NCI-H526 treated with DMSO at 0.1 percent for 48 hours (cell line): Measurements from ENCODE around the gene OPCML.

ENCODE experiments used
- DNase-seq: peaks from one replicate; lab custom pipeline; 2025; lab: John Stamatoyannopoulos, UW

Gene OPCML

DNA sequence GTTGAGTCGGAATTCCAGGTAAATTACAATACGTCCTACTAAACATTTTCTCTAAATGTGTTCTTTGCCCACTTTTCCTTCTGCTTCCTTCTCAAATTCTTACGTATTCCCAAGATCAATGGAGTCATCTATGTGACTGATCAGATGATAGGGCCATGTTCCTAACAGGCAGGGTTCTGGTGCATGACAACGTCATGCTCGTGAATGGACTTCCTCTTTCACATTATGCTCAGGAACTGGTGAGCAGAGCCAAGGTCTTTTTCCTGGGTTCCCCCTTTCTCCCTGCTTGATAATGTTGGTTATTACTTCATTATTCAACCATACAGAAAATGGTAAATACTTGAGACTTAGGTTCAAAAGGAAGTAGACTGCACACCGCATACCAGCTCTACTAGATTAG lies 789.4 kb downstream of the OPCML start:
- no peak for DNase-seq

DNA sequence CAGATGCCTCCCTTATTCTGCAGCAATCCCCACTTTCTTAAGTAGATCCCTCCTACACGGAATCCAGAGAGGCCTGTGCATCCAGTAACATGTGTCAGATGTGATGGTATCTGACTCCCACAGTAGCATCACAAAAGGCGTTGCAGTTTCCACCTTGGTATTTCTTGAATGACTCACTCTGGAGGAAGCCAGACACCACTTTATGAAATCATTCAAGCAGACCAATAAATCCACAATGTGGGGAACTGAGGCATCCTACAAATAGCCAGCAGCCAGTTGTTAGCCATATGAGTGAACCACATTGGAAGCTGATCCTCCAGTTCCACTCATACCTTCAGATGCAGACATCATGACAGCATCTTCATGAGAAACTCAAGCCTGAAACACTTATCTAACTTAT lies 798.1 kb downstream of the OPCML start:
- no peak for DNase-seq

DNA sequence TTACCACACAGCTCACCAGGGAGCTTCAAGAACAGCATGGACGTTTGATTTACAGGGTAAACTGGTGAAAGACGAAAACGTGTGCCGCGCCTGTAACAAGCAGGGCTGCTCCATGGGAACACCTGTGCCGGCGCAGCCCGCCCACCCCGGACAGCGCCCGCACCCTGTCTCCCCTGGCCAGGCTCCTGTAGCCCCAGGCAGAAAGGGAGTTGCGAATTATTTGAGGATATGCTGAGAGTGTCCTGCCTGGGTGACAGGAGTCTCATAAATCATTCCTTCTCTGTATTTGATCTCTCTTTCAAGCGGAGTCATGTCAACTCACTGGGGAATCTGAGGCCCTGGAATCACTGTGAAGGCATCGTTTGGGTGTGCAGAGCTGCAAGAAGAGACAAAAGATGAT lies 804.3 kb downstream of the OPCML start:
- no peak for DNase-seq

DNA sequence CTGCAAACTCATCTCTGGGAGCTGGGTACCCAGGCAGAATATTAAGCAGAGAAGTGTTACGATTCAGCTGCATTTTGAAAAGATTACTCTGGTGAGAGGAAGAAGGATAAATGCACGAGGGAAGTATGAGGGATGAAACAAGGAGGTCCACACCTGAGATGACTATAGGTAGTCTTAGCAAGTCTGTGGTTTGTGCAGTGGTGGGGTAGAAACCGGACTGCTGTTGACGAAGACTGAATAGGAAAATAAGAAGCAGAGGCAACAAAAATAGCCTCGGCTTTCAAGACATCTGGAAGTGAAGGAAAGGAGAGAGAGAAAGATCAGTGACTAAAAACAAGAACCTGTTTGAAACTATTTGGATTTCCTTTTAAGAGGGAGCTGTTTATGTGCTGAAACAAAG lies 810.8 kb downstream of the OPCML start:
- no peak for DNase-seq

DNA sequence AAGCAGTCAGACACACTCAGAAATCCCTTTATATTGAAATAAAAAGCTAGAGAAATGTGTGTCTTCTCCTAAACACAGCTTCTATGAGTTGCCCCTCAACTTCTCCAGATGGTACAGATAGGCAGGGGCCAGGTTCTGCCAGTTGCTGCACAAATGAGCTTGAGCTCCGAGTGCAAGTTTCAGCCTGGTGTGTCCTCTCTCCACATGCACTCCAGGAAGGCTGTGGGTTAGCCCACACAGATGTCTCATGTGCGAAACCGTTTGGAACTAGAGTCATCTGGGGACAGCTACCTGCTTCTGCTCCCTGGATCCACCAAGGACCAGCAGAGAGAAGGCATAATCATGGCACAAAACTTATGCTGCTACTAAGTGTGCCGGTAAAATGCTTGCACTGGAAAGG lies 812.6 kb downstream of the OPCML start:
- no peak for DNase-seq

DNA sequence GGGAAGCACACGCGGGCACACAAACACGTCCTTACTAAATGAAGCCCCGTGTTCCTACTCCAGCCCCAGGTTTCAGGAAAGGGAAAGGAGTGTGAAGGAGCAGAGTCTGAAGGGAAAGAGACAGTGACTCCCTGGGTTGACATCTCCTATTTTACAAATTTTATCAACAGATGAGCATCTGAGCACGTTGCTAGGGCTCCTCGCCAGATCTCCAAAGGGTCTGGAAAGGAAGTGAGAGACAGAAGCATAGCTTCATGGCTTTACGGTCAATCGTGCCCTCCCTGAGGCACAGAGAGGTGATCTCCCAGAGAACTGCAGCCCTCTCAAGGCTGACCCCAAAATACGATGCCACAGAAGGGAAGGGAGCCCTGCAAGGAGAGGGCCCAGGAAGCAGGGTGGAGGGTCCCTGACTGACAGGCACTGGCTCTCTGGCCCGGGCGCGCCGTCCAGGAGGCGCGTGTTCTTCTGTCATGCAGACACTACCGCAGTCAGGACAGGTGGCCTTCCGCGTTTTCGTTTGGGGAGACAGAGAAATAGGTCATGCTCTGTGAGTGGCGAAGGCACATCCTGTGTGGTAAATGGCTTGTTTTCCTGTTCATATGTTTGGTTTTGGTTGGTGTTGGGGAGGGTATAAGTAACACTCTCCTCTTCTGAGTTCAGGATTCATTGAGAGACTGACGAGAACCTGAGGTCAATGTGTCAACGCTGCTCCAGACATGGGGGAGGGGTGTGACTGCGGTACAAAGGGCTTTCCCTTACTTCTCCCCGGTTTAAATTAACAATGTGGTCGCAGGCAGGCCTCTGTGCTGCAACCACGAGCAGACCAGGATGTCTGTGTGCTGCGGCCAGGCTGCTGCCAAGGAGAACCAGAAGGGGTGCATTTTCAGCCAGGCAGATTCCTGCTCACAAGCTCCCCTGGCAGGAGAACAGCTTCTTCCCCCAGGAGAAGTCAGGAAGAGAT lies 813.3 kb downstream of the OPCML start:
- no peak for DNase-seq

DNA sequence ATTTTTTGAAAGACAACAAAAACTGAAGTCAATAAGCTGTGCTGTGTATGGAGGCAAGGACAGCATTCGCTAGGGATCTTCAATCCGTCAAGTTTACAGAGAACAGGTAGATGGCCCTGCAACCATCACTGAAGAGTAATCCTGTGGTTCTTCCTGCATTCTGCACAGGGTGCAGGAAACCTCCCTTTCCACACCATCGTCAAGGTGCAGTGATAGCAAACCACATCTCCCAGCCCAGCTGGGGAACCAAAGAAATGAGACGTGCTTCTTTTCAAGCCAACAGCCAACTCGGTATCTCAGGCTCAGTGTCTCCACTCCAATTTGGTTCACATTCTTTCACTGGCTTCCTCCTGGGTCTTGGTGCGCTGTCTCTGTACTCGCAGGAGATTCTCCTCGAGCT lies 814.5 kb downstream of the OPCML start:
- DNase-seq = no peak

DNA sequence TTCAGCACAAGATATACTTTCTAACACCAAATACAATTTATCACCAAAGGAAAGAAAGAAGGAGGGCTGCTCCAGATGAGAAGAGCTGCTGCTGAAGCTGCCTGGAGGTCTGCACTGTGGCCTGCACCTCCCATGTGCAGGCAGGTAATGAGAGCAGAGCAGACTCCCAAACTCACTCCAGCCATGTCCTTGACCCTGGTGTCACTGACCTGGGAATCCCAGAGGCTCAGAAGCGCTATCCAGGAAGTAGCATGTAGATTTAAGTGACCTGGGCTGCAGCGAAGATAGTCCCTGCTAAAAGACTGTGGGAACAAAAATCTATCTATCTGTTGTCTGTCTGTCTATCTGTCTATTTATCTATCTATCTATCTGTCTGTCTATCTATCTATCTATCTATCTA lies 816.3 kb downstream of the OPCML start:
- no peak for DNase-seq

DNA sequence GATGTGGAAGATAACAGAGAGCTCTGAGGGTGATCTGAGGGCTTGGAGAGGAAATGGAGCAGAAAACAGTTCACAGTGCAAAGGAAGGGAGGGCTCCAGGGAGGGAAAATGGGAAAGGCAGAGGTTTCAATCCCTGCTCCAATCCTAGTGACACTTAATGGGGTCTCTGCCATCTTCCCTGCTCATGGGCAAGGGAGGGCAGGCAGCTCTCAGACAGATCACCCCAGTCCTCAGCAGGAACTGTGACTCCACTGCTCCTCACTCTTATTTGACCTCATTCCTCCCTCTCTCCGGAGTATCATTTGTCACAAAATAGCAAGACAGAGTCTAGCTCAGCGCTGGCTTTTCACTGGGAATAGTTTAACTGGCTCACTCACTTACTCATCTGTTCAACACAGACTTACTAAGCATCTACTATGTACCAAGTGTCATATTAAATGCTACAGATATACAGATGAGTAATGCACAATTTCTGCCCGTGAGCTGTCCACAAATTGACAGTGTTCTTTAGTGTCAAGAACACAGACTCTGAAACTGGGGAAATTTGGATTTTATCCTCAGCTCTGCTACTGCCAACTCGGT lies 817.4 kb downstream of the OPCML start:
- DNase-seq = no peak

DNA sequence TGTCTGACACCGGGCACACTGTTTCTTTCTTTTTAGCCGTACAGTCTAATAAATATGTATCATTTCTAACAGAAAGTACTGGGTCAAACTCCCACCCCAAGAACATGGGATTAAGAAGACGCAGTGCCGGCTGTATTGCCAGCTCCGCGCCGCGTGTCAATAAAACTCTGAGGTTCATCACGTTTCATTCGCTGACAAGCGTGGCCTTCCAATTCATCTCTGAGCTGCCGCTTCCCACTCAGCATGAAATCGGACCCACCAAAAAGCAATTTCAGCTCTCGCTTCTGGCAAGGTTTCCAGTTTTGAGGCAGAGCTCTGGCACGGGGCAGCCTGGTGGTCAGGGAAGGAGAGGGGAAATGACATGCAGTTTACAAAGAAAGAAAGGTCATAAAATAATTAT lies 819.8 kb downstream of the OPCML start:
- DNase-seq = no peak

DNA sequence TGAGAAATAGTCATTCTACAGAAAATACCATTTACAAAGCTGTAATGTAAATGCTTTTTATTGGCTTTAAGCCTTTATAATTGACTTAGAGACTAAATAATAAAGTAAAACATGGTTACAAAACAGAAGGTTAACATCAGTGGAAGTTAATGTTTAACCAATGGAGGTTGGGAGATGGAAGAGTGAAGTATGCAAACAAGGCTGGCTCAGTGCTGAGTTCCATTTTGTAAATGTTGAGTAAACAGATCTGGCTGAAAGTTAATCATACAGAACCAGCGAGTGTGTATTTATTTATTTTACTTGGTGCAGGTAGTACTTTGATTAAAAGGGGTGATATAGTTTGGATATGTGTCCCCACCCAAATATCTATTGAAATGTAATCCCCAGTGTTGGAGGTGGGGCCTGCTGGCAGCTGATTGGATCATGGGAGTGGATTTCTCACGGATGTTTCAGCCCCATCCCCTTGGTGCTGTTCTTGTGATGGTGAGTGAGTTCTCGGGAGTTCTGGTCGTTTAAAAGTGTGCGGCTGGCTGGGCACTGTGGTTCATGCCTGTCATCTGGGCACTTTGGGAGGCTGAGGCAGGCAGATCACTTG lies 827.4 kb downstream of the OPCML start:
- DNase-seq = peak; percentile 98

DNA sequence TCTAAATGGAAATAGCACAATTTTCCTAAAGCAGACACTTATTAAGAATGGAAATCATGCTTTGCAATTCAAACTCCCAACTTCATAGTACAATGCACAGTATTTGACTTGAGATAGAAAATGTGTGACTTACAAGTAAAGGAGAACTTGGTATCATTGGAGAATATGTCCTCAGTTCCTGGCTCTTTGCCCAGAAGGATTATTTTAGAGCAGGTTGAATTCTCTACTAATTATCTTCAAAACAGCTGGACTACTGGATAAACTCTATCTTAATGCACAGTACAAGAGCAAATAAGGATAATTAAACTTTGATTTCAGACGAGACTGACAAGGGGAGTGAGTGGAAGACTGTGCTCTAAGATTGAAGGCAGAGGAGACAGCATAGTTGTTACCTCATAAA lies 839.4 kb downstream of the OPCML start:
- peak; percentile 84 for DNase-seq

DNA sequence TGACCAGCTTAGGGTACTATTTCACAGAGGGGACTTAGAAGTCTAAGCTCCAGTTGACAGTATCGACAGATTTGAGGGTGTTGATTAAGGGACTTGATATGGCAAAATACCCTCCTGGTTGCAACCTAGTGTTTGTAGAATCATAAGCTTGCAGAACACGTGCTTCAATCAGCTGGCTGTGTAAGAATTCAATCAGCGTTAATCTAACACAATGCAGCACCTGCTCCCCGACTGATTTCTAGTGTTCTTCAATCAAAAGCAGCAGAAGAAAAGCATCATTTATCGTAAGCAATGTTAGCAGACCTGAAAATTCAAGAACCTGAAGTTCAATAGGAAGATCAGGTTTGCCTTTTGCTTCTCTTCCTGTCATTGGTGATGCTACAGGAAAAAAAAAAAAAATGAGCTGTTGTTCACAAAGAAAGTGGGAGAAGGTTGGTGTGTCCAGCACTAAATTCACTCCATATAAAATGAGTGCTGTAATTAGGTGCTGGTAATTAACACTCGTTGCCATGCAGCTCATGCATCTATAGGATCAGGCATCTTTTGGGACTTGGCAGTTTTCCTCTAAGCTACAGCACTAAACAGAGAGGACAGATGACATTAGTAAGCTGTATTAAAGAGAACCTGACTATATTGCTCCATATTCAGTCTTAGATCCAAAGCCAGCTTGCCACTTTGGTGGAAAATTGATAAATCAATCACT lies 840.3 kb downstream of the OPCML start:
- DNase-seq = no peak

DNA sequence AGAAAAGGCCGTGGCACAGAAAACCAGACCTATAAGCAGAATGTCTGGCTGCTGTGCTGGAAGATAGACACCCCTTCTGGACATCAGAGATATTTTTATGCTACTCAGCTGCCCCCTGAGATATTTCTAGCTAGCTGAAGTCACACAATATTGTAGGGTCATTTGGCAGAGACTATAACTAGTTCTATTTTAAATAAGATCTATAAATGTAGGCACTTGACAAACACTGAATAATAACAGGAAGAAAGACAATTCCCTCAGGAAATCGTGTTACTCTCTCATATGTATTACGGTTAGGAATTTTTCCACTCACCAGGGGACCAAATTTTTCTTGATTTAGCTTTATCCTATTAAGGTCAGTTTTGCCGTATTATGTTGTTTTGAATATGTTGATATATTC lies 845.4 kb downstream of the OPCML start:
- DNase-seq = no peak

DNA sequence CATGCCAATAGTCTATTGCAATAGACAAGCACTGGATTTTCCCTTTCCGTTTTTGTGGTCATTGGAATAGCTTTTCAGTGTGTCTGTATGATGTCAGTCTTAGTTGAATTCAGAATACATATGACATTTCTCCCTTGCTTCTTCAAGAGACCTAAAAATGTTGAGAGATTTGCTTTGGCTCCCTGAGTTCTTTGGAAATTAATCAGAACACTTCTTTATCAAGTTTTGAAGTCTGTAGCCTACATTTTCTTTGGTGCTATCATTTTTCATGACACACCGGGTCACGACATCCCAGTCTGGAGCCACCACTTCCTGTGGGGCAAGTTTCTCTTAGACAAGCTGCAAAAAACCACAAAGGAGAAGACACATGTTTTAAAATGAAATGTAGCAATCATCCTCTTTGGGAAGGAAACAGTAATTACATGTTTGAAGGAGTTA lies 847.1 kb downstream of the OPCML start:
- no peak for DNase-seq

DNA sequence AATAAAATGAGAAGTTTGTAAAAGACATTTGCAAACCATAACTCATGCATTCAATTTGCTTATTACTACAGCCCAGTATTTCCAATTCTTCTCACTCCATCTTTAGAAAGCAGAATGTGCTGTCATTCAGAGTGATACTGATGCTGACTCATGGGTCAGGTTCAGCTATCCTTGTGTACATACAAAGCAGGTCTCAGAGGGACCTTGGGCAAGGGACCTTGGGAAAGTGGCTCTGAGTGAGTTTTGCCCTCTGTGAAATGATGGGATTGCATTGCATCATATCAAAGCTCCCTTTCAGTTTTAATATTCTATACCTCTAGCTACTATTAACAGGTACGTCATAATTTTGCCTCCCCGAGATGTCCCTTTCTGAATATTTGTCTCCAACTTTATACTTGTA lies 848.7 kb downstream of the OPCML start:
- no peak for DNase-seq

DNA sequence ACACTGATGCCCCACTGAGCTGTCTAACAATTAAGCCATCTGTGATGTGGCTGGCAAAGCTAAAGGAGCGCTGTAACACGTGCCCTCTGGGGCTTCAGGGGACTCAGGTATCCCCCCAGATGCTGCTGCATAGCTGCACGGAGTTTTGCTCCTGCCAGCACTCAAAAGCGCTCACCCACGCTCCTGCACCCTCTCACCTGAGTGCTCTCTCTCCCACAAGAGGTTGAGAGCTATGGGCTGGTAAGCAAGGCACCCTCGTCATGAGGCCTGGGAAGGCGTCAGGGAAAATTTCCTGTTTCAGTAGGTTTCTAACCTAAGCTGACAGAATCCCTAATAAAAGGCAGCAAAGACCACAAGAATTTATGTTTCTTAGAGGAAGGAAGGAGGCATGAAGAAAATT lies 850.3 kb downstream of the OPCML start:
- DNase-seq = no peak

DNA sequence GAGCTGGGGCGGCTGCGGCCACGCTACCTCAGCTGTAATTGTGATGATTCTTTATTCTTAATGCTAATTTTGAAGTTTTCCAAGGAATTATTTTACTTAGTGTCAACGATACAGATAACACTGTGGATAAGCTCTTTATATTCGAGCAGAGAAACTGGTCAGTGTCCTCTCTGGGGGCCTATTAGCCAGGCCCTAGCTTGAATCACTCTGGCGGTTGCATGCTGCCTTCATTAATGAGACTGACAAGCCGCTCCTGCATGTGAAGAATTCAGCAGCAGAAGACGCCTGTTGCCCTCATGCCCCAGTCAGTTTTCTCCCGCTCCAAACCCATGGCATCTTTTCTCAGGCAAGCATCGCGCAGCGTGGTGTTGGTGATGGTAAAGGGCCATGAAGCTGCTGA lies 851.7 kb downstream of the OPCML start:
- no peak for DNase-seq

DNA sequence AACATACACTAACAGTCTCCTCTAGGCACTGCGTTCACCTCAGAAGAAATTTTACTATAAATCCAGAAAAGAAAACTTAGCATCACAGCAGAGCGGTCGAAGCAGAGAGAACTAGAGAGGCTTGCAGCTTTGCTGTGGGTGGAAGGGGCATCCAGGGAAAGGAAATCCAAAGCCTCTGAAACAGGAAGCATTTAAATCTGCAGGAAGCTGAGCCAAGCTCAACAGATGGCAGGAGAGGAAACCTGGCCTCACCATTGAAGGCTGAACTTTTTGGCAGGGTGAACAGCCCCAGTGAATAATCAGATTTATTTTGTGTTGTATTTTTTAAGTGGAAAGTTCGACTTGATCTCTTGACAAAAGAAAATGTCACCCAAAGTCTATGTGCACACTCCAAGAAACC lies 858.1 kb downstream of the OPCML start:
- no peak for DNase-seq

DNA sequence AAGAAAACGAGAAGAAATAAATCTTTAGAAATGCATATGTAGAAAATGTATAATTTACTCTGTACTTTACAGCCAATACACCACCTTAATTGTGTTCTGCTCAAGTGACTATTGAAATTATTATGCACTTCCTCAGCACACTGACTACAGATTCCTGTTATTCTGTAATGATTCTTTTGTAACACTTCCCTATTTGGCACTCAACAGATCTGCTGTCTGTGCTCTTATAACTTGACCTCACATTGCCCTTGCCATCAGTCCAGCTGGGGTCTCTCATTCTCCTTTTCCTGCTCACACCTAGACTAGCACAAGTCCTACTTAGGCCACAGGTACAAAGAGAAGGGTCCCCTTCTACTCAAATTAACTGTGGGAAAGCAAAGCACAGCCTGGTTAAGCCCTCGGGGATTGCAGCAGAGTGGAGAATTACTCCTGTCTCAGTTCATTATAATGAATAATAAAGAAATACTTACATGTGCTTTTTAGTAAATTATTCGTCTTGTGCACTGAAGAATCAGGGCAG lies 860.4 kb downstream of the OPCML start:
- no peak for DNase-seq

DNA sequence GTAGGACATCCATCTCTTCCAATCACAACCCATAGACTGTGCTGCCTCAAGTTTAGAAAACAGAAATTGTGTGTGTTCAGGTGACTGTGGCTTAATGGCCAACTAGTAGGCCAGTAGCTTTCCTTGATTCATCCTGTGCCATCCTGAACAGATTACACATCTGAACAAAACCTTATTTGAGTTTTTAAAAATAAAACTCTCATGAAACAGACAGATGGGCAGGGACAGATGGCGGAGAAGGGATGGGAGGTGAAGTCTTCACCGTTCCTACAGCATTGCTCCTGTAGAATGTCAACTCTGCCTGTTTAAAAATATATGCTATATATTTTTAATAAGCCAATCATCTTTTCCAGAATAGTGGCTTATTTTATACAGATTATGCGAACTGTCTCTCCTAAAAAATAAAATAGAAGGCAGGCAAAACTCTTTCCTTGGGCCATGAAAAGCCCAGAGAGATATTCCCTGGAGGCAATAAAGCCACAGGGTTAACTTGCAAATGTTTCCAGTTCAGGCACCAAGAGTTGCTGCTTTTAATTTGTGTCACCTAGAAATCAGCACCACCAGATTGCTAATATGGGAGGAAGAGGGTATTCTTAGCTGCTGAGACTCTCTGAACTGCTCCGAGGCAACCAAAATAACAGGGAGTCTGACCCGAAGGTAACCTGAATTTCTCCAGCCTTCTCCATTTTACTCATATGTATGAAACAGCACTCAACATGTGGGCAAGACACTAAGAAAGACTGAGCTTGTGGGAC lies 861.2 kb downstream of the OPCML start:
- no peak for DNase-seq

DNA sequence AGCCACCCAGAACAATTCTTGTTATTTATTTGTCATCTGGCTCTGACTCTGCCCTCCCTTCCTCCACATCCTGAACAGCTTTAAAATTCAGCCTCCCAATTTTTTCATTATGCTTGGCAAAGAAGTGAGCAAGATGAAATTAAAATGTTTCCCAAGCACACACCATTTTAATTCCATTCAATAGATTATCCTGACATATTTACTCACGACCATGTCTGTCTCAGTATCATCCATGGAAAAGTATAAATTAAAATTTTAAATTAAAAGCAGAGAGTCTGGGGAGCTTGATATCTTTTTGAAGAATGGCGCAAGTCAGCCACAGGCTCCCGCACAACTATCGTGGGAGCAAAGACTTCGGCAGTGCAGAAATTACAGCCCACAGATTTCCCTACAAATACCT lies 862.4 kb downstream of the OPCML start:
- DNase-seq = no peak
